HepG2 (cell line): ENCODE results near the gene CIBAR2. TPM values are rescaled to one million over a fixed set of nuclear protein-coding genes. Genes with fewer than 3 reads are reported as not detected.

Experiments used
- ATAC-seq: fragments of 200-7000 bp; cut with Tn5 transposase; 3 replicates; pipeline ENCODE4 v1.9.1; 2020; ENCODE audit warnings: mild to moderate bottlenecking, moderate library complexity
- BruUV-seq: library from RNA; stranded (reverse); fragments of 400-500 nt; replicated peaks from 2 replicates; lab custom pipeline; 2021; lab: Mats Ljungman, UMichigan
- CTCF ChIA-PET: fragments of 300-600 bp; formaldehyde crosslinking; extraction: SDS; loops from one replicate; lab custom pipeline; 2021; ENCODE audit warnings: low total read pairs, inconsistent platforms, low intra/inter-chr PET ratio; lab: Yijun Ruan, JAX
- POLR2A ChIA-PET: fragments of 350-600 bp; sonication (Branson Sonifier 250); formaldehyde crosslinking; loops from one replicate; lab custom pipeline; 2020; ENCODE audit warnings: antibody characterized with exemption, inconsistent platforms; lab: Yijun Ruan, JAX
- DNase-seq: peaks from one replicate; pipeline ENCODE4 v3.0.0-alpha.2; 2015; ENCODE audit warnings: low spot score
- FAIRE-seq: peaks from 3 replicates; lab custom pipeline; 2011; peaks lifted over from hg19 to GRCh38; lab: Jason Lieb, UNC
- H2AFZ ChIP-seq: one replicate; pipeline ENCODE4 v1.6.1; 2011; ENCODE audit warnings: low read length, inconsistent platforms
- H3K27ac ChIP-seq: fragments of 300-600 bp; 3 replicates; pipeline ENCODE4 v1.8.0; 2011; ENCODE audit warnings: mixed run types, mild to moderate bottlenecking, mixed read lengths, low read length, inconsistent platforms; ENCODE audit not compliant: insufficient read depth; ENCODE audit errors: extremely low read length
- H3K27me3 ChIP-seq, 2 experiments: fragments of 200-600 bp in 1 of 2; 2 replicates in 1 of 2; 3 replicates in 1 of 2; pipeline versions ENCODE4 v1.6.0 to v1.8.0; 2011; ENCODE audit warnings: low read length in 2 of 2, mild to moderate bottlenecking in 2 of 2, moderate library complexity in 2 of 2, inconsistent platforms in 1 of 2; ENCODE audit not compliant: insufficient read depth in 2 of 2, control insufficient read depth in 1 of 2
- H3K36me3 ChIP-seq, 2 experiments: fragments of 200-600 bp in 1 of 2; replicated peaks in 1 of 2; 2 replicates in 1 of 2; 3 replicates in 1 of 2; pipeline versions ENCODE4 v1.5.1 to v1.8.0; 2011; ENCODE audit warnings: low read length in 2 of 2, inconsistent platforms in 1 of 2; ENCODE audit not compliant: insufficient read depth in 2 of 2, control insufficient read depth in 1 of 2
- H3K4me1 ChIP-seq: 2 replicates; pipeline ENCODE4 v1.5.1; 2012; ENCODE audit warnings: low read length, inconsistent platforms; ENCODE audit not compliant: insufficient read depth
- H3K4me2 ChIP-seq: 2 replicates; pipeline ENCODE4 v1.6.0; 2011; ENCODE audit warnings: low read depth, low read length, inconsistent platforms
- H3K4me3 ChIP-seq, 3 experiments: fragments of 200-600 bp in 1 of 3; sonication (generic), shearing (Covaris generic) in 1 of 3; replicated peaks in 1 of 3; 2 replicates each; pipeline ENCODE4 v1.5.1; 2011 to 2016; ENCODE audit warnings: low read length in 3 of 3, inconsistent platforms in 2 of 3, low read depth in 2 of 3, mild to moderate bottlenecking in 2 of 3, control low read depth in 1 of 3, mixed read lengths in 1 of 3; ENCODE audit not compliant: insufficient read depth in 1 of 3
- H3K79me2 ChIP-seq: one replicate; pipeline ENCODE4 v1.6.1; 2011; ENCODE audit warnings: low read length, inconsistent platforms; ENCODE audit not compliant: insufficient read depth
- H3K9ac ChIP-seq: 2 replicates; pipeline ENCODE4 v1.6.0; 2011; ENCODE audit warnings: mild to moderate bottlenecking, low read depth, low read length, inconsistent platforms; ENCODE audit not compliant: insufficient read depth
- H3K9me3 ChIP-seq: 2 replicates; pipeline ENCODE4 v1.5.1; 2012; ENCODE audit warnings: mild to moderate bottlenecking, low read length
- H4K20me1 ChIP-seq: 2 replicates; pipeline ENCODE4 v1.6.0; 2011; ENCODE audit warnings: inconsistent platforms, mild to moderate bottlenecking, low read length, moderate library complexity; ENCODE audit not compliant: insufficient read depth
- ADNP ChIP-seq: sonication (generic); formaldehyde crosslinking; IDR thresholded peaks from 2 replicates; pipeline ENCODE4 v1.4.0; 2020; ENCODE audit warnings: missing genetic modification reagents
- CHD4 ChIP-seq: fragments of 200-600 bp; sonication (generic); IDR thresholded peaks from 2 replicates; pipeline ENCODE4 v1.7.0; 2017; ENCODE audit warnings: mild to moderate bottlenecking, low read length, borderline replicate concordance
- EZH2 ChIP-seq: conservative IDR thresholded peaks from 2 replicates; pipeline ENCODE4 v1.6.1; 2012; ENCODE audit warnings: mild to moderate bottlenecking, low read depth, low read length, moderate library complexity
- FOSL1 ChIP-seq: sonication (generic); formaldehyde crosslinking; IDR thresholded peaks from 2 replicates; pipeline ENCODE4 v1.9.0; 2021; ENCODE audit warnings: missing genetic modification reagents, borderline replicate concordance
- FOXA1 ChIP-seq, 2 experiments: fragments of 450-650 bp in 1 of 2; sonication (generic) in 1 of 2; formaldehyde crosslinking in 1 of 2; IDR thresholded peaks; 2 replicates each; pipeline versions ENCODE4 v1.4.0 to v1.6.1; 2016 to 2020; ENCODE audit warnings: missing genetic modification reagents in 1 of 2
- GFI1 ChIP-seq: sonication (generic); formaldehyde crosslinking; IDR thresholded peaks from 2 replicates; pipeline ENCODE4 v1.5.0; 2020; ENCODE audit warnings: missing genetic modification reagents, mild to moderate bottlenecking, borderline replicate concordance
- HNRNPUL1 ChIP-seq: fragments of 200-400 bp; formaldehyde crosslinking; IDR thresholded peaks from 2 replicates; pipeline ENCODE4 v1.6.1; 2017; ENCODE audit warnings: low read depth, mild to moderate bottlenecking, low read length, moderate library complexity
- KDM1A ChIP-seq: IDR thresholded peaks from 2 replicates; pipeline ENCODE4 v1.6.1; 2016; ENCODE audit warnings: missing compliant biosample characterization
- MAX ChIP-seq: IDR thresholded peaks from 2 replicates; pipeline ENCODE4 v1.6.1; 2012; ENCODE audit warnings: inconsistent platforms
- NONO ChIP-seq, 2 experiments: fragments of 450-650 bp in 1 of 2; sonication (generic) in 1 of 2; formaldehyde crosslinking in 1 of 2; IDR thresholded peaks in 1 of 2; conservative IDR thresholded peaks in 1 of 2; 2 replicates each; pipeline versions ENCODE4 v1.6.1 to v1.8.0; 2017 to 2022; ENCODE audit warnings: mild to moderate bottlenecking in 1 of 2, missing genetic modification reagents in 1 of 2, moderate library complexity in 1 of 2
- PBX2 ChIP-seq: IDR thresholded peaks from 2 replicates; pipeline ENCODE4 v1.6.1; 2016; ENCODE audit warnings: control low read depth
- POGZ ChIP-seq: sonication (generic); formaldehyde crosslinking; IDR thresholded peaks from 2 replicates; pipeline ENCODE4 v1.4.0; 2020; ENCODE audit warnings: mild to moderate bottlenecking, missing genetic modification reagents
- RXRA ChIP-seq: sonication (generic); formaldehyde crosslinking; IDR thresholded peaks from 2 replicates; pipeline ENCODE4 v1.5.1; 2020; ENCODE audit warnings: missing genetic modification reagents
- TBX2 ChIP-seq: sonication (generic); formaldehyde crosslinking; IDR thresholded peaks from 2 replicates; pipeline ENCODE4 v1.5.0; 2020; ENCODE audit warnings: missing genetic modification reagents, mild to moderate bottlenecking, borderline replicate concordance
- ZBTB33 ChIP-seq: sonication (generic); formaldehyde crosslinking; IDR thresholded peaks from 2 replicates; pipeline ENCODE4 v1.4.0; 2020; ENCODE audit warnings: missing genetic modification reagents
- ZNF317 ChIP-seq: sonication (generic); formaldehyde crosslinking; IDR thresholded peaks from 2 replicates; pipeline ENCODE4 v1.5.0; 2020; ENCODE audit warnings: mild to moderate bottlenecking, missing genetic modification reagents
- ZNF549 ChIP-seq: sonication (generic); formaldehyde crosslinking; IDR thresholded peaks from 2 replicates; pipeline ENCODE4 v1.5.0; 2020; ENCODE audit warnings: missing genetic modification reagents
- ZNF570 ChIP-seq: sonication (generic); formaldehyde crosslinking; IDR thresholded peaks from 2 replicates; pipeline ENCODE4 v1.4.0; 2020; ENCODE audit warnings: mild to moderate bottlenecking, missing genetic modification reagents, borderline replicate concordance
- ZNF607 ChIP-seq: sonication (generic); formaldehyde crosslinking; IDR thresholded peaks from 2 replicates; pipeline ENCODE4 v1.5.1; 2020; ENCODE audit warnings: missing genetic modification reagents, mild to moderate bottlenecking, borderline replicate concordance
- WGBS: methylation state at CpG from one replicate; pipeline ENCODE4 v1.1.6; 2017; ENCODE audit warnings: low lambda C conversion rate; 5-methylcytosine and 5-hydroxymethylcytosine counted together
- in situ Hi-C: cut with HindIII; loops from 2 replicates; pipeline ENCODE4 v1.10.0; 2017; ENCODE audit warnings: low pct_unique_long_range_greater_than_20kb; ENCODE audit not compliant: extremely low pct_ligation_motif_present
- intact Hi-C: fragments of 100-400 bp; cut with micrococcal nuclease; formaldehyde crosslinking; loops from one replicate; pipeline ENCODE4 v1.10.0; 2022; ENCODE audit not compliant: unreplicated experiment
- polyA plus RNA-seq, 8 experiments: library from polyadenylated mRNA; depleted of rRNA in 3 of 8; stranded (reverse) in 7 of 8; unstranded in 1 of 8; fragments of >200 nt; fragmentation: Illumina TruSeq in 4 of 8; extraction: Trizol in 4 of 8; gene quantifications; 2 replicates each; pipeline versions ENCODE4 v1.2.1 to v1.2.3, GENCODE V29; 2011 to 2016; ENCODE audit warnings: low read depth in 4 of 8, missing spikeins in 1 of 8, mixed read lengths in 1 of 8; ENCODE audit not compliant: insufficient read depth in 1 of 8
- total RNA-seq, 5 experiments: library from RNA; depleted of rRNA; stranded (reverse); fragments of >200 nt; fragmentation: Illumina TruSeq; extraction: Trizol; gene quantifications; 2 replicates each; pipeline ENCODE4 v1.2.3, GENCODE V29; 2016; ENCODE audit warnings: low read depth in 1 of 5

CIBAR2 gene
- total and polyA plus RNA-seq, 2 of the 13 experiments (the other 11 are each of a cell fraction or from before 2014, with no cell fraction given), result not detected

- H3K27me3 ChIP-seq, result peaks cover 0 to 18% of the 10 kb centered on the region in 2 experiments; a peak in 4 of 5 replicates
- H3K9ac ChIP-seq, result no peak overlapping the region
- in situ Hi-C loops (no loop called here), intact Hi-C loops (no loop called here)
- H3K4me2 ChIP-seq, result peak overlapping the region; percentile 94
- FAIRE-seq, result no peak
- peak overlapping the region; percentile 54 for H3K27ac ChIP-seq
- TSS peak; percentile 36 for BruUV-seq
- H3K9me3 ChIP-seq, result no peaks in the 10 kb centered on the region
- WGBS, result 71% methylated on average over 16 of the region's 16 CpGs
- ChIA-PET POLR2A (interaction anchor here (1.3 to 11.3 kb wide), 5 partner anchors 13 to 36 kb away, joined by 5 to 293 read pairs (median 16); no protein-coding TSS in a partner anchor), CTCF (no interaction called here)
- peak overlapping the region in 1 of 3 experiments; percentile 31; a peak in 1 of 6 replicates for H3K4me3 ChIP-seq
- no peak for DNase-seq
- H3K4me1 ChIP-seq, result peaks cover 94% of the 10 kb centered on the region
- H3K36me3 ChIP-seq, result no peaks in the 10 kb centered on the region
- H3K79me2 ChIP-seq, result no peaks in the 10 kb centered on the region
- H4K20me1 ChIP-seq, result no peaks in the 10 kb centered on the region
- H2AFZ ChIP-seq, result no peak overlapping the region
- no peak for ATAC-seq
- TF ChIP-seq KDM1A (CRISPR knock-in tag) (peak; percentile 63; the same call in 1 of the 2 replicates), ZNF607 (CRISPR knock-in tag) (0 out of 2 replicates have a peak, but pooled peaks have one; percentile 41), MAX (peak; percentile 51; the same call in 1 of the 2 replicates), ZBTB33 (CRISPR knock-in tag) (peak; percentile 26; the same call in 1 of the 2 replicates), FOSL1 (CRISPR knock-in tag) (no peak), ZNF317 (CRISPR knock-in tag) (0 out of 2 replicates have a peak, but pooled peaks have one; percentile 6), TBX2 (peak; percentile 39; the same call in 1 of the 2 replicates), GFI1 (no peak), RXRA (CRISPR knock-in tag) (0 out of 2 replicates have a peak, but pooled peaks have one; percentile 17), CHD4 (peak; percentile 64; the same call in 1 of the 2 replicates), HNRNPUL1 (no peak), POGZ (CRISPR knock-in tag) (no peak), NONO (IDR thresholded peaks at IDR 0.05) (no peak), NONO (CRISPR knock-in tag; conservative IDR thresholded peaks at IDR 0.05) (peak; percentile 45; the same call in 1 of the 2 replicates), PBX2 (no peak), ZNF549 (CRISPR knock-in tag) (no peak), ZNF570 (CRISPR knock-in tag) (no peak), FOXA1 (IDR thresholded peaks at IDR 0.05) (no peak), FOXA1 (CRISPR knock-in tag; IDR thresholded peaks at IDR 0.05) (peak; percentile 18; the same call in 1 of the 2 replicates), EZH2 (no peak), ADNP (0 out of 2 replicates have a peak, but pooled peaks have one; percentile 66)
Observed at GRCh38 chr16:85138825-85139627, 26.8 kb upstream of the CIBAR2 start.
